Tibial nerve (tissue), 4 donors: ENCODE data around the gene MTX2.

ENCODE experiments used
- CTCF ChIP-seq, 5 experiments: fragments of 200-600 bp in 3 of 5; fragments of 450-650 bp in 2 of 5; sonication (generic) in 3 of 5; IDR thresholded peaks; one replicate each; pipeline ENCODE4 v1.5.1; 2016 to 2019; ENCODE audit warnings: antibody characterized with exemption in 5 of 5, mild to moderate bottlenecking in 3 of 5, moderate library complexity in 2 of 5
- EP300 ChIP-seq, 2 donors: sonication (generic); formaldehyde crosslinking; IDR thresholded peaks; one replicate each; pipeline ENCODE4 v1.6.1; 2017; ENCODE audit warnings: antibody characterized with exemption in 2 of 2, mild to moderate bottlenecking in 1 of 2

GRCh38 chr2:176251928-176252327, 17.3 kb upstream of the MTX2 start:
- TF ChIP-seq CTCF (IDR thresholded peaks at IDR 0.05): no peak
- no peak for TF ChIP-seq EP300 (IDR thresholded peaks at IDR 0.05)
